Measurements from ENCODE around the gene DNAH14. TPM values are rescaled to one million over a fixed set of nuclear protein-coding genes. Genes with fewer than 3 reads are reported as not detected.

Gene DNAH14
- total and polyA plus RNA-seq, 2 of the 8 experiments (the other 6 are each of a cell fraction or from before 2014, with no cell fraction given), result 8.4 to 40.7 TPM

GRCh38 chr1:225410036-225410435 lies 480.6 kb downstream of the DNAH14 start:
- Histone ChIP-seq H3K23ac (ENCODE audit: insufficient read length) (no peak overlapping the region), H3K79me1 (ENCODE audit: low read depth, low read length) (peaks cover 2% of the 10 kb centered on the region; the same call in 1 of the 2 replicates), H3K18ac (ENCODE audit: extremely low read depth, low read length) (no peak overlapping the region), H2BK5ac (ENCODE audit: low read depth, low read length) (no peak overlapping the region), H3K9me3 (ENCODE audit: insufficient read depth in 2 of 2, low read depth in 1 of 2, low read length in 1 of 2) (no peaks in the 10 kb centered on the region), H2BK15ac (ENCODE audit: low read length) (no peak overlapping the region), H2AFZ (ENCODE audit: low read length) (no peak overlapping the region), H3K4me3 (ENCODE audit: extremely low read depth in 1 of 4, insufficient read depth in 2 of 4, low read depth in 3 of 4, low read length in 4 of 4) (no peak overlapping the region), H2BK20ac (ENCODE audit: low read length) (no peak overlapping the region), H3K36me3 (ENCODE audit: control insufficient read depth in 2 of 4, insufficient read depth in 4 of 4, low read length in 3 of 4) (peaks cover 3 to 37% (median 13%) of the 10 kb centered on the region in 4 experiments; a peak in 5 of 8 replicates), H3K4ac (replicated peaks; ENCODE audit: insufficient read length, low read depth, low read length) (no peak overlapping the region), H4K20me1 (replicated peaks in 1 of 2; ENCODE audit: control insufficient read depth in 1 of 2, insufficient read depth in 2 of 2, low read length in 2 of 2) (peaks cover 0 to 5% of the 10 kb centered on the region in 2 experiments), H2BK120ac (replicated peaks; ENCODE audit: low read depth, low read length) (no peak overlapping the region), H3K27ac (ENCODE audit: low read depth, low read length) (no peak overlapping the region), H2AK5ac (ENCODE audit: low read depth, low read length) (no peak overlapping the region), H4K91ac (replicated peaks; ENCODE audit: insufficient read length, low read length) (no peak overlapping the region), H3K4me1 (replicated peaks in 1 of 4; ENCODE audit: control insufficient read depth in 3 of 4, insufficient read depth in 4 of 4, low read length in 3 of 4) (peaks cover 0 to 3% (median 1%) of the 10 kb centered on the region in 4 experiments; a peak in 2 of 7 replicates), H3K79me2 (ENCODE audit: control insufficient read depth in 1 of 2, insufficient read depth in 2 of 2, low read length in 2 of 2) (no peaks in the 10 kb centered on the region), H3K4me2 (ENCODE audit: insufficient read depth in 1 of 2, low read depth in 2 of 2, low read length in 2 of 2) (no peak overlapping the region), H4K8ac (ENCODE audit: extremely low read depth, insufficient read depth, low read length) (no peak overlapping the region), H4K5ac (ENCODE audit: insufficient read length, low read depth, low read length) (no peak overlapping the region), H2BK12ac (ENCODE audit: low read depth, low read length) (no peak overlapping the region), H3K9ac (replicated peaks in 1 of 4; ENCODE audit: extremely low read depth in 1 of 4, low read depth in 3 of 4, low read length in 3 of 4) (no peak overlapping the region), H3K56ac (replicated peaks; ENCODE audit: insufficient read length, low read depth, low read length) (no peak overlapping the region), H3K27me3 (replicated peaks in 1 of 4; ENCODE audit: control insufficient read depth in 3 of 4, extremely low read depth in 1 of 4, insufficient read depth in 3 of 4, low read length in 3 of 4) (no peaks in the 10 kb centered on the region), H3K14ac (ENCODE audit: insufficient read length) (no peak overlapping the region), H3K23me2 (ENCODE audit: low read depth, low read length) (no peaks in the 10 kb centered on the region)
- WGBS, 2 experiments (ENCODE audit: extremely low coverage in 1 of 2, insufficient coverage in 1 of 2, insufficient read length in 1 of 2, insufficient replicate concordance in 2 of 2, low coverage in 1 of 2, low lambda C conversion rate in 2 of 2, missing lambda C conversion rate in 1 of 2), result 90% methylated on average over 6 of the region's 6 CpGs; no CpG with 5 or more reads in 1 of the 2 experiments
- DNase-seq (ENCODE audit: low read depth in 1 of 2, low spot score in 2 of 2), result no peak
- ChIA-PET CTCF (ENCODE audit: partially characterized antibody) (no interaction called here), POLR2A (ENCODE audit: partially characterized antibody) (no interaction called here)
- no peak for FAIRE-seq
- TF ChIP-seq KDM4A (IDR thresholded peaks at IDR 0.05; ENCODE audit: low read depth, low read length, severe bottlenecking) (no peak), SUZ12 (IDR thresholded peaks at IDR 0.05; ENCODE audit: low read length) (no peak), MAFK (IDR thresholded peaks at IDR 0.05; ENCODE audit: low read depth, low read length) (no peak), KDM5A (IDR thresholded peaks at IDR 0.05; ENCODE audit: low read length) (no peak), BRCA1 (IDR thresholded peaks at IDR 0.05; ENCODE audit: low read depth, low read length) (no peak), CBX8 (IDR thresholded peaks at IDR 0.05; ENCODE audit: borderline replicate concordance, low read depth, low read length) (no peak)
- TF ChIP-seq, protein P1, sequence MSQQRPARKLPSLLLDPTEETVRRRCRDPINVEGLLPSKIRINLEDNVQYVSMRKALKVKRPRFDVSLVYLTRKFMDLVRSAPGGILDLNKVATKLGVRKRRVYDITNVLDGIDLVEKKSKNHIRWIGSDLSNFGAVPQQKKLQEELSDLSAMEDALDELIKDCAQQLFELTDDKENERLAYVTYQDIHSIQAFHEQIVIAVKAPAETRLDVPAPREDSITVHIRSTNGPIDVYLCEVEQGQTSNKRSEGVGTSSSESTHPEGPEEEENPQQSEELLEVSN (IDR thresholded peaks at IDR 0.05), result no peak

Data from H1 (cell line).